PFSK-1 (cell line): Measurements from ENCODE around the gene VGLL1.

Experiments used
- FOXP2 ChIP-seq: optimal IDR thresholded peaks from 2 replicates; pipeline ENCODE3; 2011; ENCODE audit warnings: borderline replicate concordance, control low read depth, inconsistent platforms; ENCODE audit not compliant: insufficient read depth; ENCODE audit errors: extremely low read length, extremely low read depth
- POLR2AphosphoS5 ChIP-seq: IDR thresholded peaks from 2 replicates; pipeline ENCODE4 v1.6.1; 2012; ENCODE audit warnings: low read depth, mild to moderate bottlenecking, control low read depth, low read length, moderate library complexity
- REST ChIP-seq, 2 experiments: IDR thresholded peaks; 2 replicates each; pipeline versions ENCODE4 v1.6.1 to v1.8.0; 2011 to 2012; ENCODE audit warnings: low read depth in 2 of 2, low read length in 2 of 2, control low read depth in 1 of 2, inconsistent platforms in 1 of 2, mild to moderate bottlenecking in 1 of 2, moderate library complexity in 1 of 2; ENCODE audit not compliant: insufficient read depth in 1 of 2
- SIN3A ChIP-seq: IDR thresholded peaks from 2 replicates; pipeline ENCODE4 v1.6.1; 2012; ENCODE audit warnings: mild to moderate bottlenecking, low read length, moderate library complexity, borderline replicate concordance; ENCODE audit not compliant: insufficient read depth
- TAF1 ChIP-seq: IDR thresholded peaks from 2 replicates; pipeline ENCODE4 v1.6.1; 2012; ENCODE audit warnings: low read length, control low read depth, borderline replicate concordance; ENCODE audit not compliant: insufficient read depth

GRCh38 chrX:136487647-136488046 is 44.4 kb upstream of the VGLL1 start, which contains the start of gene BRS3:
- TF ChIP-seq SIN3A (no peak), TAF1 (no peak), REST (IDR thresholded peaks at IDR 0.05; ENCODE audit: insufficient read depth in 1 of 2, low read depth in 2 of 2, low read length in 2 of 2) (no peak), POLR2AphosphoS5 (no peak), FOXP2 (no peak)
